ENCODE results near the gene SPON2.

- TF ChIP-seq ZNF384 (IDR thresholded peaks at IDR 0.05) (no peak), SP1 (IDR thresholded peaks at IDR 0.05) (no peak), FOXA1 (IDR thresholded peaks at IDR 0.05) (no peak), FOXK2 (IDR thresholded peaks at IDR 0.05) (no peak), BHLHE40 (IDR thresholded peaks at IDR 0.05; ENCODE audit: borderline replicate concordance) (no peak), PKNOX1 (IDR thresholded peaks at IDR 0.05) (no peak), ARNT (IDR thresholded peaks at IDR 0.05) (no peak), HDGF (IDR thresholded peaks at IDR 0.05; ENCODE audit: borderline replicate concordance) (no peak), FOXM1 (IDR thresholded peaks at IDR 0.05; ENCODE audit: borderline replicate concordance) (no peak), SUZ12 (IDR thresholded peaks at IDR 0.05) (no peak), TARDBP (IDR thresholded peaks at IDR 0.05) (no peak), ELF4 (IDR thresholded peaks at IDR 0.05) (no peak), NFRKB (IDR thresholded peaks at IDR 0.05) (no peak), LEF1 (IDR thresholded peaks at IDR 0.05; ENCODE audit: borderline replicate concordance) (no peak)
These were observed 12.0 kb downstream of the SPON2 start for GRCh38 chr4:1160351-1160750.

Data from HEK293T (cell line).